ENCODE measurements around the gene PYGL.

DNA sequence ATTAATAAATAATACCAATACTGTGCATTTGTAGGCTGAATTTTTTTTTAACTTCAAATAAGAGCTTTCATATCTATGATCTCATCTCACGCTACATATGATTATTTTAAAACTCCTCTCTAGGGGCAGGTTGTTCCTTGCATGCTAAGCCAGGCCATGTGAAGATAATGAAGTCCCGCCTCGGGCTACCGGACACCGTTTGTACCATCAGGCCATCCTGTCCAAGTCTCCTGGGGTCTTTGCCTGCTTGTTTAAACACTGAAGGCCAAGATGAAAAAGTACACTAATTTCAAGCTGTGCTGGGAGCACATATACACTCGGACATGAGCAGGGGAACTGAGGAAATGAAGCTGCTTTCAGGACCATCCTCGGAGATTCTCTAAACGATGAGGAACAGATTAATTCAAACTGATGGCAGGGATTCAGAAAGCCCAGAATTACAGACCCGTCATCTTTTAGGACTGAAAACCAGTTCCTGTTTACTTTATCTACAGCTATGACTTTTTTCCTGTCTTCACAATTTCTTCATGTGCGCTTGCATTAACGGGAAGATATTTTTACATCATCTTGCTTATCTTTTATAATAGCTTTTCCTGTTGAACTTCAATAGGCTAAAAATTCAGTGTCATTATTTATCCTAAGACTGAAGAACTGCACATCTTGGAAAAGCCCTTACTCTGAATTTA lies 78.7 kb downstream of the PYGL start:
- no peak for TF ChIP-seq CTCF (IDR thresholded peaks at IDR 0.05 in 8 of 11, conservative IDR thresholded peaks at IDR 0.05 in 3 of 11)
- no peak for TF ChIP-seq POLR2A (IDR thresholded peaks at IDR 0.05)
- no peak for TF ChIP-seq POLR2AphosphoS5 (IDR thresholded peaks at IDR 0.05)
